ENCODE measurements around the gene DNAJB2.

GRCh38 chr2:219248845-219249202 lies 30.3 kb upstream of the DNAJB2 start:
- TF ChIP-seq CTCF (IDR thresholded peaks at IDR 0.05), result no peak
- TF ChIP-seq POLR2A (IDR thresholded peaks at IDR 0.05), result no peak
- TF ChIP-seq POLR2AphosphoS5 (IDR thresholded peaks at IDR 0.05), result no peak
